Liver (tissue), 3 donors: Measurements from ENCODE around the gene ZNF829.

Experiments used
- ATF3 ChIP-seq: IDR thresholded peaks from 2 replicates; pipeline ENCODE4 v1.6.1; 2016; ENCODE audit warnings: antibody characterized with exemption
- CTCF ChIP-seq: fragments of 150-350 bp; IDR thresholded peaks from 2 replicates; pipeline ENCODE4 v1.5.1; 2017; ENCODE audit warnings: improper control_type of control experiment, low read depth, low read length; ENCODE audit not compliant: missing input control
- FOXA1 ChIP-seq: IDR thresholded peaks from 2 replicates; pipeline ENCODE4 v1.6.1; 2016; ENCODE audit warnings: antibody characterized with exemption
- REST ChIP-seq: IDR thresholded peaks from 2 replicates; pipeline ENCODE4 v1.6.1; 2016; ENCODE audit warnings: antibody characterized with exemption, mild to moderate bottlenecking
- SP1 ChIP-seq: IDR thresholded peaks from 2 replicates; pipeline ENCODE4 v1.6.1; 2018; ENCODE audit warnings: antibody characterized with exemption, mild to moderate bottlenecking
- YY1 ChIP-seq: IDR thresholded peaks from 2 replicates; pipeline ENCODE4 v1.6.1; 2016; ENCODE audit warnings: antibody characterized with exemption, mild to moderate bottlenecking
- ZBTB33 ChIP-seq: IDR thresholded peaks from 2 replicates; pipeline ENCODE4 v1.6.1; 2016; ENCODE audit warnings: antibody characterized with exemption
- donor health status: healthy.
- donor health status: healthy.

- TF ChIP-seq CTCF (no peak), ZBTB33 (no peak), REST (no peak), SP1 (no peak), FOXA1 (no peak), YY1 (no peak), ATF3 (no peak)
Measured at GRCh38 chr19:36851898-36852297, 64.2 kb downstream of the ZNF829 start.
